ENCODE measurements around the gene RNF146. TPM values are rescaled to one million over a fixed set of nuclear protein-coding genes. Genes with fewer than 3 reads are reported as not detected.
A peak's percentile ranks its signal among the peaks of the same experiment; 100 is the strongest.

Gene RNF146
- total and polyA plus RNA-seq, 3 donors from 2014 or later, result 52.7 to 66.3 (median 55.8) TPM

GRCh38 chr6:127289934-127290333 lies 23.3 kb downstream of the RNF146 start:
- H3K9me3 ChIP-seq, result no peaks in the 10 kb centered on the region
- no peak overlapping the region for H3K4me3 ChIP-seq
- no peaks in the 10 kb centered on the region for H3K27me3 ChIP-seq
- no peak overlapping the region for H3K27ac ChIP-seq
- H3K36me3 ChIP-seq (ENCODE audit: low read depth, missing control alignments), result no peaks in the 10 kb centered on the region
- no peak for DNase-seq
- TF ChIP-seq CTCF (IDR thresholded peaks at IDR 0.05) (no peak), POLR2A (IDR thresholded peaks at IDR 0.05) (no peak)
- WGBS, 2 donors, result 69 to 73% methylated on average over 5 of the region's 5 CpGs
- intact Hi-C loops (cut with DNase I; ENCODE audit: low total_unique reads), result no loop called here
- H3K4me1 ChIP-seq, result peaks cover 3% of the 10 kb centered on the region

GRCh38 chr6:127290391-127291265 lies 24.0 kb downstream of the RNF146 start:
- WGBS, 2 donors, result 55 to 58% methylated on average over 4 of the region's 4 CpGs
- intact Hi-C loops (cut with DNase I; ENCODE audit: low total_unique reads), result no loop called here

GRCh38 chr6:127291495-127291894 lies 24.8 kb downstream of the RNF146 start:
- Histone ChIP-seq H3K9me3 (no peaks in the 10 kb centered on the region), H3K4me1 (peaks cover 3% of the 10 kb centered on the region), H3K36me3 (ENCODE audit: low read depth, missing control alignments) (no peaks in the 10 kb centered on the region), H3K27me3 (no peaks in the 10 kb centered on the region), H3K27ac (no peak overlapping the region), H3K4me3 (no peak overlapping the region)
- intact Hi-C loops (cut with DNase I; ENCODE audit: low total_unique reads), result no loop called here
- no peak for DNase-seq
- 54 to 57% methylated on average over 5 of the region's 5 CpGs for WGBS, 2 donors
- no peak for TF ChIP-seq POLR2A (IDR thresholded peaks at IDR 0.05)
- TF ChIP-seq CTCF (IDR thresholded peaks at IDR 0.05), result no peak

More at GRCh38 chr6:127290391-127291265, 24.0 kb downstream of the RNF146 start:
- no peaks in the 10 kb centered on the region for H3K36me3 ChIP-seq (ENCODE audit: low read depth, missing control alignments)
- no peak overlapping the region for H3K4me3 ChIP-seq
- TF ChIP-seq POLR2A (IDR thresholded peaks at IDR 0.05) (no peak), CTCF (IDR thresholded peaks at IDR 0.05) (no peak)
- no peak for DNase-seq
- peaks cover 3% of the 10 kb centered on the region for H3K4me1 ChIP-seq
- H3K27ac ChIP-seq, result no peak overlapping the region
- no peaks in the 10 kb centered on the region for H3K27me3 ChIP-seq
- H3K9me3 ChIP-seq, result no peaks in the 10 kb centered on the region

GRCh38 chr6:127297502-127298070 lies 30.9 kb downstream of the RNF146 start:
- Histone ChIP-seq H3K36me3 (ENCODE audit: low read depth, missing control alignments) (no peaks in the 10 kb centered on the region), H3K27ac (peak overlapping the region in 1 of 2 donors; percentile 10), H3K27me3 (no peaks in the 10 kb centered on the region), H3K4me3 (no peak overlapping the region), H3K4me1 (no peaks in the 10 kb centered on the region), H3K9me3 (no peaks in the 10 kb centered on the region)
- no peak for TF ChIP-seq CTCF (IDR thresholded peaks at IDR 0.05)
- no peak for TF ChIP-seq POLR2A (IDR thresholded peaks at IDR 0.05)
- peak; percentile 19 for DNase-seq
- intact Hi-C loops (cut with DNase I; ENCODE audit: low total_unique reads), result no loop called here
- 53 to 54% methylated on average over 4 of the region's 4 CpGs for WGBS, 2 donors
